ENCODE measurements around the gene FAM107A. TPM values are rescaled to one million over a fixed set of nuclear protein-coding genes. Genes with fewer than 3 reads are reported as not detected.

The FAM107A gene, protein sequence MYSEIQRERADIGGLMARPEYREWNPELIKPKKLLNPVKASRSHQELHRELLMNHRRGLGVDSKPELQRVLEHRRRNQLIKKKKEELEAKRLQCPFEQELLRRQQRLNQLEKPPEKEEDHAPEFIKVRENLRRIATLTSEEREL
- total RNA-seq (2014; rRNA removed; shearing (Covaris generic)) = 0.02 TPM in 1 of 2 replicates, not detected in the other
- 0.02 and 0.07 TPM in 2 replicates for polyA plus RNA-seq (2015; cell fraction: cytosol; rRNA removed)
- polyA plus RNA-seq (2015; cell fraction: nucleus; rRNA removed) = 0.15 TPM in 1 of 2 replicates, not detected in the other

DNA sequence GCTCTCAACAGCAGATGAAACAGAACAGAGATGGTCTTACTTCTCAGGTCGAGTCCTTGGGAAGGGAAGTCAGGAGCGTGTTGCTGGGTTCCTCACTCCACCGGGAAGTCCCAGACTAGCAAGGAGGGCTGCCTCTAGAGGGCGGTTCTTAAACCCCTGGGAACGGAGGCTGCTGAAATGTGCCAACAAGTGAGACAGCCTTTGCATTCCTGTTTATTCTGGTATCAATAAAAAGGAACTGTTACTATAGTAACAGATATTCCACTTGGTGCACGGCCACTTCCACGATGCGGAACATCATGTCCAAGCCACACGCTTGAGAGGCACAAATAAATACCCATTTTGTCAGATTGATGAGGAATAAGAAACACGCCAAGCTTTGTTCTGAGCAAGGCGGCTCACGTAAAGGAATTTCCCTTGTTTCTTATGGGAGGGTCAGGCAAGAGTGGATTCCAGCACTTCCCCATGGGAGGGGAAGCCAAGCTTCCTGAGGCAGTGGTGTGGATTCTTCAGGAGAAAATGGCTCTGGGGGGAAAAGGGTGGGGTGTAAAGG is at the start of gene FAM107A:
Gene FAM107A (minus strand): TSS at position 123 of the 553 bp plus-strand sequence. CDS start 7,531 bp downstream, outside the sequence.
- DNase-seq (ENCODE audit: low read depth) = no peak

DNA sequence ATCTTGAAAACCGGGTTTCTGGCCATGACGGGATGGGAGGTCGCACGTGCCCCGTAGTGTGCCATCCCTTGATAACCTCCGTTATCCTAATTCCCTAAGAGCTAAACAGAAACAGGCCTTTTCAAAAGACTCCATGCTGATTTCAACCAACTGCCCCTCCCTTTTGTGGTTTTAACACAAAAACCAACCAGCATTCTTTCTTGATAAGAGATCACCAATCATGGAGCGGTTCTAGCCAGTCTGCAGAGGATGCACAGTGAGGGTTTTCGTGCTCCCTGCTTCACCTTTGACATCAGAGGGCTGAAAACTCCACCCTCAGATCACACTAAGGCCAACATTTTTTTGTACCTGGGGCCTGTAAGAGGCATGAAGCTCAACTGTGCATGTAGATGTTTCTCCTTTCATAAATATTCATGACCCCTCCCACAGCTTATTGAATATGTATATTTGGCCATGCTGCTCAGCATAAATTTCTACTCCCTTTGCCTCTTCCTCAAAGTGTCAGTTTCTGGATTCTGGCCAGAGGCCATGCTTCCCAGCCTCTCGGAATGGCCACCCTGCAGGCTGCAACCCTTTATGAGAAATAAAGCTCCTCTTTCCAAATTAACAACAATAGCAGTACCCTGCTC is 48.1 kb upstream of the FAM107A start:
- no peak for DNase-seq (ENCODE audit: low read depth)

DNA sequence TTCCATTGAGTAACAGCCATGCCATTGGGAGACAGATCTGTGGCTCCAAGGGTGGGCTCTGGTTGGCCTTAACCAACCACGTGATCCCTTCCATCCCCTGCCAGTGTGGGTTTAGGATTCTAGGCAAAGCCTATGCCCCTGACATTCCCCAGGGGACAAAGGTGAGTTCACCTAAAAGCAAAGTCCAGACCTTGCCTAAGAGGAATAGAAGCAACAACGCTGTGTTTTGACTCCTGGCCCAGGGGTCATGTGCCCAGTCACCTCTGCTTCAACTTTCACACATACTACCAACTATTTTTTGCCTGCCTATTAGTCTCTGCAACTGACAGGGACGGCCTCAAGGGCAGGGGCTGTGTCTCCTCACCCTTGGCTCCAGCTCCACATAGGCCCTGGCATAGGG is 47.4 kb upstream of the FAM107A start:
- no peak for DNase-seq (ENCODE audit: low read depth)

DNA sequence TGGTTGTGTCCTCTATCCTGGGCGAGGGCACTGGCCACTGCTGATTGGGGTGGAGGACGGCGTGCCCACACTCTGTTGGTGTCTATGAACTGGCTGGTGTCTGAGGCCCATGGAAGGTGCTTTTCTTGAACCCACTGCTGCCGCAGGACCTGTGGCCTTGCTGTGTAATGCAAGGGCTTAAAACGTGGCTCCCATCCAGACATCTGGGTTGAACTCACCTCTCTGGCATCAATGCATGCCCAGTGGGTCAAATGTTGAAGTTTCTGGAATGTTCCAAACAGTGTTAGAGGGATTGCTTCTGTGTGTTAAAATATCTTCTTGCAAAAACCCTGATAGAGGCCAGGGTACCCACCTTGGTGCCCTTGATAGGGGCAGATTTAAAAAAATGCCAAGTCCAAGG is 46.8 kb upstream of the FAM107A start:
- no peak for DNase-seq (ENCODE audit: low read depth)

DNA sequence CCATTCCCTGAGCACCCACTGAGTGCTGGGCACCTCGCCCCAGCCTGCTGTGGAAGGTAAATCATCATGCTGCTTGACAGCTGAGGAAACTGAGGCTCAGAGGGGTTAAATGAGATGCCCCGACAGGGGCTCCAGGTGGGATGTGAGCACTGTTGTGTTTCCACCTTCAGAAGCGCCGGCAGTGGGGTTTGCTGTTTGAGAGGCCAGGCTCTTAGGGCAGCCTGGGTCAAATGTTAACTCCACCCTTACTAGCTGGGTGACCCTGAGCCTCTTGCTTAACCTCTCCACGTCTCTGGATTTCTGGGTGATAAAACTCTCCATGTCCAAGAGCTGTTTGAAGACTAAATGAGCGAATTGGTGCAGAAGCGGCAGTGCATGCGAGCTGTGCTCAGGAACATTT is 46.3 kb upstream of the FAM107A start:
- DNase-seq (ENCODE audit: low read depth) = no peak

DNA sequence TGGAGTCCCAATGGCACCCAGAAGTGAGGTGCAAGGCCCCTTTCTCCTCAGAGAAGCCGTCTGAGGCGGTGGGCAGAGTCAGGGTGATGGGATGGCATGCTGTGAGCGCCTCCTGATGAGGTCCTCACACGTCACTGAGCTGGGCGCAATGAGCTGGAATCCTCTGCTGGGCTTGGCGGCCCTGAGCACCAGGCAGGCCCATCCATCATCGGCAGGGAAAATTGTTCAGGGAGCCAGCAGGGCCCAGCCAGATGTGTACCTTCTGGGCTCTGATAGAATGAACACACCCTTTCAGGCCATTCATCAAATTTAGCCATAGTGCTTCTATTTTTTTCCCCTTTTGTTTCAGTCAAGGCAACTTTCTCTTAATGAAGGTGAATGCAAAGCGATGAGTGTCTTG is 45.7 kb upstream of the FAM107A start:
- DNase-seq (ENCODE audit: low read depth) = no peak

DNA sequence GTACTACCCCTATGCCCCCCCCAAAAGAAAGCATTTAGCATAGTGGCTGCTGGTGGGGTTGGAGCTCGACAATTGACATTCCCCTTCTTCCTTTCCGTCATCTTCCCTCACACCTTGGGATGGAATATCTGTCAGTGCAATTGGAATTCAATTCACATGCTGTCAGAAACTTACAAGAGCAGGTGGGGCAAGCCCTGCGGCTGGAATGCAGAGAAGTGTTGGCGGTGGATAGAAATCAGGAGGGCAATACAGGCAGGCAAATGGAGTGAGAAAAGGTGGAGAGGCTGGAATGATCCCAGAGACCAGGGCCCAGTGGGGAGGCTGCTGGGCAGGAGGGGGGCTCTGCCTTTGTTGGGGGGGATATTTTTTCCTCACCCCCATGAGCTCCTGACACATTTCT is 45.2 kb upstream of the FAM107A start:
- no peak for DNase-seq (ENCODE audit: low read depth)

DNA sequence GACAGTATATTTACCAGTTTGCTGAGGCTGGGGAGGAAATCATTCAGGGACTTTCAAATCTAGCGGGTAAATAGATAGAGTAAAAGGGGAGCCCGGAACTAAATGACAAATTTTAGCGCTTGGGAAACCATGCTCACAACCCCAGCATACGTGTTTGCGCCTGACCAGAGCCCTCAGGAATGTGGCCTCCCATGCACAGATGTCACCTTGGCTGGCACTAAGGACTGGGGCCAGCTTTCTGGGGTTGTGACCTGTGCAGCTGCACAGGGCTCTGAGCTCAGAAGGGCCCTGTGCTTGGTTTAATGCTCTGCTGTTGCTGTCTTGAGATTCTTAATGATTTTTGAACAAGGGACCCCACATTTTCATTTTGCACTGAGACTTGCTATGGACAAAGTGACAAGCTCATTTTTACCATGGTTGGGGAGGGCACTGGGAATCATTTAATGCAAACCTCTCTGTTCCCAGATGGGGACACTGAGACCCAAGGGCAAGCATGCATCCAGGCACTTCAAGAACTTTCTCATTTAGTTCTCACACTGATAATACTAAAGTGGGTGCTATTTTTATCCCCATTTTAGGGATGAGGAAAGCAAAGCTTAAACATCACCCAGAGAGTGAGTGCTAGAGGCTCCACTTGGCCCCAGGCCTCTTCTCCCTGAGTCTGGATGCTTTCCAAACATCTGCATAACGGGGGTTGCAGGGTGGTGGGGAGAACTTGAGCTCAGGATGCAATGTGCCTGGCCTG is 44.1 kb upstream of the FAM107A start:
- DNase-seq (ENCODE audit: low read depth) = no peak

DNA sequence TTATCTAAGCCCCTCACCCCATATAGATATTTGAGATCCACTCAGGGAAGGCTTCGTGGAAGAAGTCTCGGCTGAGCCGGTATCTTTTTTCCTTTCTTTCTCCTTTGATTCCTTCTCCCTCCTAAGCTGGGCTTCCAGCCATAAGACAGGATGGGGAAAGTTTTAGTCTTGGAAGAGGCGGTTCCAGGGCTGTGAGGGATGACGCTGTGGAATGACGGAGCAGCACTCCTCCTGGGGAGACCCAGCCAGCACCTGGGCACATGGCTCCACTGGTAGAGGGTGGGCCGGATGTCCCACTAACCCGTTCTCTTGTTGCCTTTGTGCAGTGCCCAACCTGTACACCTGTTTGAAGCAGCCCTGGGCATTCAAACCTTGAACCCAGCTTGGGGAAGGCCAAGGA is 43.2 kb upstream of the FAM107A start:
- DNase-seq (ENCODE audit: low read depth) = no peak

DNA sequence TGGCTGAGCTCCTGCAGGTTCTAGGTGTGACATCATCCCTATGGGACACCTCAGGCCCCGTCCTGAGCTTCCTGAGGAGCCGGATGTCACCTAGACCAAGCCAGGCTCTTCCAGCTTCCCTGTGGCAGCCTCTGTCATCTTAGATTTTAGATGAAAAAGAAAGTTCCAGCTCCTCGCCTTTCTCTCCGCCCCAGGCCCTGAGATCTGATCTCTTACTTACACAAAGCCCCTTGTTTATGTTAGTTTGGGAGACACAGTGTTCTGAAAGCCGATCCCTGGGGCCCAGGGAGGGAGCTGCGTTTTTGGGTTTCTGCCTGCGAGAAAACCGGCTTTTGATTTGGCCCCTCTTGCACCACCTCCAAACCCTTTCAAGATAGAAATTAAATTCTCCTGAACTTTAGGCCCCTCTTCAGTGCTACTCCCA is 40.2 kb upstream of the FAM107A start:
- DNase-seq (ENCODE audit: low read depth) = no peak

DNA sequence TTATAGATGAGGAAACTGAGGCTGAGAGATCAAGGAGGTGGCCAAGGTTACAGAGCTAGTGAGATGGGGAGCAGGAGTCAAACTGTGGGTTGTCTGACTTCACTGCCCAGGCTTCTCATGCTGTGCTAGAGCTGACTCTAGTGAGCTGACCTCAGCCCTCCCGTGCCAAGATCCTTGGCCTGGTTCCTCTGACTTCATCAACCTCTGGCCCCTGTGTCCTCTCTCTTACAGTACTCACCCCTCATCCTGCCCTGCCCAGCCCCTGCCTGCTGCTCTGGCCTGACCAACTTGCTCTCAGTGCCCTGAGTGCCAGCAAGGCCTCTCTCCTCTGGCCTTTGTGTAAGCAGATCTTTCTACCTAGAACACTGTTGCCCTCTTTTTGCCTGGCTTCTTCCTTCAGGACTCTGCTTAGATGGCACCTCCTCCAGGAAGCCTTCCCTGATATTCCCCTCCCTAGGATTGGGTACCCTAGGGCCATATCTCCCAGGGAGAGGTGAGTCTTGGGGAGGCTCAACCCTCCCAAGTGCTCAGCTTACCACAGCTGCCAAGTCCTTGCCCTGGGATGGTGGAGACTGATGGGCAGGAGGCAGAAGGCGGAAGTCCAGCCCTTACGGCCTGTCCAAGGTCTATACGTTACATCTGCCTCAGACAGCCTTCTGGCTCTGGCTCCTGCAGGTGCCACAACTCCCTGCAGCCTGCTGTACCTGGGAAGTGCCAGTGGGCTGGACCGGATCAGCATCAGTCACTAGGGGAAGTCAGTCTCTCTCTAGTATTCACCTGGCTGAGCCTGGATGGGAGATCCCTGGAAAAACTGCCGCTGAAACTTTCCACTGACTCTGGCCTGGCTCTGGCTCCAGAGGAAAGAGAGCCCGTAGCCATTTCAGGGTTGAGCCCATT is 36.3 kb upstream of the FAM107A start:
- DNase-seq (ENCODE audit: low read depth) = no peak

DNA sequence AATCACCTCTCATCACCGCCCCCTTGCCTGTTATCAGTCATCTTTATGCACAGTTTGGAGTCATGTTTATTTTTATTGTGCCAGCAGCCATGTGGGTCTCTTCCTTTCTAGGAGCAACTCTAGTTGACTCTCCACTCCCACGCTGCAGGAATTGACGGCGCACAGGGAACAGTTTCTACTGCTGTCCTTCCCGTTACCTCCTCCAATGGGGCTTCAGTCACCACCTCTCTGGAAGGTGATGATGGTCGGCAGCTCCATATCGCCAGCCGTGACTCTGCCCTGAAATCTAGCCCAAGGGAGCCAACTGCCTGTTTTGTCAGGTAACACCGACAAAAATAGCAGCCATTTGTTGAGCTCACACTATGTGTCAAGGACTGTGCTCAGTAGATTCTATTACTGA is 35.6 kb upstream of the FAM107A start:
- DNase-seq (ENCODE audit: low read depth) = no peak

DNA sequence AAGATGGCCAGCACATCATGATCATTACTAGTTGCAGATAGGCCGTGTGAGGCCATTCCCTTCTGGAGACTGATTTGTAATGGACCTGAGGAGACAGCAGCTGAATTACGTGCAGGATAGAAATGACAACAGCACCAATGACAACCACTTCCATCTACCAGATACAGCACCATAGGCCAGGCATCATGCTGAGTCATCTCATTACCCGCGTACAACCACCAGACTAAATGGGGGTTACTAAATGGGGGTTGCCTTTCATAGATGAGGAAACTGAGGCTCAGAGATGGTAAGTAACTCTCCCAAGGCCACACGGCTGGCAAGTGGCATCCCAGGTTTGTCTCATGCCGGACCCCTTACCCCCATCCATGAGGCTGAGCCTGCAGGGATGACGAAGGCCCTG is 32.8 kb upstream of the FAM107A start:
- no peak for DNase-seq (ENCODE audit: low read depth)

DNA sequence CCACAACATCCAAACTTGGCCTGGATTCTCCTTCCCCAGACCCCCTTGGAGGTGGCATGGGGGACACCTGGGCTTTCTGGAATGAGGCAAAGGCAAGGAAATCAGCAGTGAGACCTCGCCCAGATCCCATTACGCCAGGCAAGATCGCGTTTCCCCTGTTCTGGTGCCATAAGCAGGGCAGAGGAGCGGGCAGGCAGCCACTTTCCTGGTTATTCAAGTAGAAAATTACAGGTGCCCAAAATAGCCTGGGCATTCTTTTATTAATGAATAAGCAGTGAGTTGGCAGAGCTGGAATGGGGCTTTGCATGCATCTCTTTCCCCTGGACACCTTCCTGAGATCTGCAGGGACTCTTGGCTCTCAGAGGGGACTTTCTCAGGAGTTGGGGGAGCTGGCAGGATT is 31.5 kb upstream of the FAM107A start:
- no peak for DNase-seq (ENCODE audit: low read depth)

DNA sequence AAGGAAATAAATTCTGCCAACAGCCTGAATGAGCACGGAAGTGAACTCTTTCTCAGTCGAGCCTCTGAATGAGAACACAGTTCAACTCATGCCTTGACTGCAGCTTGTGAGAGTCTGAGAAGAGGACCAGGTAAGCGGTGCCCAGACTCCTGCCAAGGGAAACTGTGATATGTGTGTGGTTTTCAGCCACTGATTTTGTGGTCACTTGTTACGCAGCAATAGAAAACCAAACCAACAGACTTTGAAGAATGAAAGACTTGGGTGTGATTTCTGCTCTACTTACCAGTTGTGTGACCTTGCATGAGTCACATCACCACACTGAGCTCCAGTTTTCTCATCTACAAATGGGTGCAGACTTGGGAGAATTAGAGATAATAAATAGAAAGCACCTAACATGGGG is 30.6 kb upstream of the FAM107A start:
- DNase-seq (ENCODE audit: low read depth) = peak; percentile 56

DNA sequence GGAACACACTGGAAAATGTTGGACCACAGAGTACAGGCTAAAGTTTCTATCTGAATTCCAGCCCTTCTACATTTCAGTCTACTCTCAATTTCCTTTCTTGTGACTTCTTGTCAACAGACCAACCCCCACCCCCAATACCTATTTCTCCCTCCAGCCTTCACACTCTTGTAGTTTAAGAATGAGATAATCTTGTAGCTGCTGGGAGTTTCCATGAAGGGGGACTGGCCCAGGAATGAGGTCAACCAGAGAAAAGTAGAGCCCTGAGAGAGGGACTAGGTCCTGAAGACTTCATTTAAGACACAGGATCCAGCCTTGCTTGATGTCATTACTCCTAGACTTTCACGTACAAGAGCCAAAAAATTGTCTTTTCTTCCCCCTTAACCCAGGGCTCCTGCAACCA is 29.5 kb upstream of the FAM107A start:
- no peak for DNase-seq (ENCODE audit: low read depth)

DNA sequence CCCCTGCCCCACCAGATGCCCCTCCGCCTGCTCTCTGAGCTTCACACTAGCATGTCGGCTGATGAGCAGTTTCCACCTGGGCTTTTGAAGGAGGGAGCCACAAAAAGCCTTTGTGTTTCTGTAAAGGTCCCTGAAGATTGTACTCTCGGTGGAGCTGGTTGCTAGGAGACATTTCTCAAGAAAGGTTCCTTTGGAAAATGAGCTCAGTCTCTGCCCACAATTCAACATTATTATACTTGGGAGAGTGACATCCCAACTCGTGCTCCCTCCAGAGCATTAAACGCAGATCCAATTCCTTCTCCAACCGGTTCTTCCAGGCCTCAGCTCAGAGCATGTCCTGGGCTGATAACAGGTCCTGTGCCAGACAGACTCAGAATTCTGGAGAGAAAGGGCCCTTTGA is 26.8 kb upstream of the FAM107A start:
- no peak for DNase-seq (ENCODE audit: low read depth)

DNA sequence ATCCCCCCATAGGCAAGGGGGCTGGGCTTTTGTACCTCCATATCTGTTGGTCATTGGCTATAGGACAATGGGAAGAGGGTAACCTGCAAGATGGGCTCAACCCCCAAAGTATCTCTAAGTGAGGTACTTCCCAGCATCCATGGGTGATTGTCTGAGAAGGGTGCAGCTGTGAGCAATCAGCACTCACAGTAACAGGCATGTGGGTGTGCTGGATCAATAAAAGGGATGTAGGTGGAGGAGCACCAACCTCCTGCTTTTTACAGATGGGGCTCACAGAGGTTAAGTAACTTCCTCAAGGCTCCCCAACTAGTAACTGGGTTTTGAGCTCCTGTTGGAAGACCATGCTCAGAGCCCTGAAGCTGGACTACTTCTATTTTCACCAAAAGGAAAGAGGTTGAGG is 26.4 kb upstream of the FAM107A start:
- no peak for DNase-seq (ENCODE audit: low read depth)

DNA sequence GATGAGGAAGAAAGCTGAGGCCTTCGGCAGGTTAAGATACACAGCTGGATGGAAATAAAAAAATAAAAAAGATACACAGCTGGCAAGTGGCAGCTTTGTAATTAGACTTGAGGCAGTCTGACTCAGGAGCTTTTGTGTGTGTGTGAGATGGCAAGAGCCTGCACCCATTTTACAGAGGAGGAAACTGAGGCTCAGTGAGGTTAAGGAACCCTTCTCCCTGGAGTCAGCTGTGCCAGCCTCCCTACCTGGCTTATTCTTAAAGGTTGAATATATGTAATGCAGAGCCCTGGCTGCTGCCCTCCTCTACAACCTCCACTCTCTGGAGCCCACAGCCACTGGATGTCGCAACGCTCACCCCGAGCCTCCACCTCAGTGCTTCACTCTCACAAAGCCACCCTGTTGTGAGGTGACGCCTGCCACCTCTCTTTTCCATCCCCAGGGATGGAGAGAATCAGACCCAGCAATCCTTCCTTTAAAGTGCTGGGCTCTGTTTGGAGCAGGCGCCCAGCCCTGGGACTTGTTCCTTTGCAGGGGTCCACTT is 20.6 kb upstream of the FAM107A start:
- DNase-seq (ENCODE audit: low read depth) = no peak

DNA sequence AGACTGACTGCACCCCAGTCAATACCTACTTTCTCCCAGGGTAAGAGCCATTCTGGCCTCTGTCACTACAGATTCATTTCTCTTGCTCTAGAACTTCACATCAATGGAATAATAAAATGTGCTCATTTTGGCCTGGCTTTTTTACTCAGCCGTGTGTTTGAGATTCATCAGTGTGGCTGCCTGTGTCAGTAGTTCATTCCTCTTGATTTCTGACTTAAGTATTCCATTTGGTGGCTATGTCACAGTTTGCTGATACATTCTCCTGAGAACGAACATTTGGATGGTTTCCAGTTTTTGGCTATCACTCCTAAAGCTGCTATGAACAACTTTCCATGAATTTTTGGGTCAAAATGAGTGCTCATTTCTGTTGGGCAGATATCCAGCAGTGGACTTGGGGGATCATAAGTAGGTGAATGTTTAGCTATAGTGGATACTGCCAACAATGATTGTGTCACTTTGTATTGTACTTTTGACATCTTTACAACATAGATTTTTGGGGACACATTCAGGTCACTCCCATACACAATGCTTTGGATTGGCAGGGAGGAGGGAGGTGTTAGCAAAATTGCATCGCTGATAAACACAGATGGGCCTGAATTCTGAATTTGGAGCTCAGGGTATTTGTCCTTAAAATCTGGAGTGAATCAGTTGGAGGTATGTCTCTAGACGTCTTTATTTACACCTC is 19.8 kb upstream of the FAM107A start:
- DNase-seq (ENCODE audit: low read depth) = no peak
